Measurements from ENCODE around the gene SUV39H1. TPM values are rescaled to one million over a fixed set of nuclear protein-coding genes. Genes with fewer than 3 reads are reported as not detected.

The SUV39H1 gene
- total RNA-seq, 1 donor from 2014 or later = 21.7 TPM

GRCh38 chrX:48751343-48751742, 54.8 kb downstream of the SUV39H1 start:
- intact Hi-C loops (cut with micrococcal nuclease) = loop anchor here (1.0 to 5.0 kb wide), 3 partner anchors 14 to 75 kb away; no protein-coding TSS in a partner anchor

GRCh38 chrX:48752498-48752897, 56.0 kb downstream of the SUV39H1 start:
- intact Hi-C loops (cut with micrococcal nuclease) = loop anchor here (5.0 kb wide), 1 partner anchor 40 kb away; no protein-coding TSS in a partner anchor

GRCh38 chrX:48753708-48754228, 57.2 kb downstream of the SUV39H1 start:
- intact Hi-C loops (cut with micrococcal nuclease) = loop anchor here (5.0 kb wide), 1 partner anchor 41 kb away; no protein-coding TSS in a partner anchor

- intact Hi-C loops (cut with micrococcal nuclease) = loop anchor here (5.0 kb wide), 1 partner anchor 42 kb away; no protein-coding TSS in a partner anchor
These were observed 57.7 kb downstream of the SUV39H1 start for GRCh38 chrX:48754238-48754637.

Other genes starting within 250 kb of the SUV39H1 start
- 73.9 and 93.1 TPM in 2 replicates for gene SLC38A5, start 226.5 kb upstream of the SUV39H1 start, total RNA-seq
- gene FTSJ1, start 220.5 kb upstream of the SUV39H1 start, total RNA-seq = 66.3 and 70.4 TPM in 2 replicates
- gene PORCN, start 187.7 kb upstream of the SUV39H1 start, total RNA-seq = 19.1 and 21.3 TPM in 2 replicates
- gene EBP, start 174.9 kb upstream of the SUV39H1 start, total RNA-seq = 226 and 227 TPM in 2 replicates
- gene TBC1D25, start 157.0 kb upstream of the SUV39H1 start, total RNA-seq = 20.1 and 22.4 TPM in 2 replicates
- 343 and 349 TPM in 2 replicates for gene RBM3, start 122.2 kb upstream of the SUV39H1 start, total RNA-seq
- 50.0 and 55.0 TPM in 2 replicates for gene WDR13, start 99.2 kb upstream of the SUV39H1 start, total RNA-seq
- 151 and 162 TPM in 2 replicates for gene WAS, start 12.9 kb upstream of the SUV39H1 start, total RNA-seq
- not detected in 2 replicates for gene GLOD5, start 65.0 kb downstream of the SUV39H1 start, total RNA-seq
- gene GATA1, start 89.9 kb downstream of the SUV39H1 start, total RNA-seq = not detected in 2 replicates
- 83.1 and 87.3 TPM in 2 replicates for gene HDAC6, start 105.3 kb downstream of the SUV39H1 start, total RNA-seq
- not detected in 2 replicates for gene ERAS, start 129.8 kb downstream of the SUV39H1 start, total RNA-seq
- 0.56 and 0.78 TPM in 2 replicates for gene PCSK1N, start 138.9 kb downstream of the SUV39H1 start, total RNA-seq
- 48.0 and 49.4 TPM in 2 replicates for gene TIMM17B, start 201.0 kb downstream of the SUV39H1 start, total RNA-seq
- gene PQBP1, start 201.2 kb downstream of the SUV39H1 start, total RNA-seq = 88.9 and 92.0 TPM in 2 replicates
- gene SLC35A2, start 214.9 kb downstream of the SUV39H1 start, total RNA-seq = 22.8 and 25.6 TPM in 2 replicates
- gene PIM2, start 222.3 kb downstream of the SUV39H1 start, total RNA-seq = 342 and 350 TPM in 2 replicates

All from T-helper 1 cell treated with Interleukin-12 subunit alpha and Interleukin-12 subunit beta and Interleukin-4 antibody, amounts not matched to agents 30 ng/mL and 1 ng/mL, for 36 hours (primary cell).